Neutrophil (primary cell): ENCODE measurements around the gene CPD.

Experiments
- H3K27ac ChIP-seq: fragments of 200-600 bp; sonication (generic); 2 replicates; pipeline ENCODE4 v1.5.1; 2016; ENCODE audit warnings: mild to moderate bottlenecking, moderate library complexity
- H3K27me3 ChIP-seq: fragments of 200-600 bp; sonication (generic); 2 replicates; pipeline ENCODE4 v1.6.0; 2016; ENCODE audit warnings: mild to moderate bottlenecking
- H3K36me3 ChIP-seq: fragments of 200-600 bp; sonication (generic); 2 replicates; pipeline ENCODE4 v1.5.1; 2017
- H3K4me1 ChIP-seq, 2 experiments: fragments of 200-600 bp in 1 of 2; sonication (generic) in 1 of 2; 1 replicate in 1 of 2; 2 replicates in 1 of 2; pipeline versions ENCODE4 v1.5.1 to v1.6.1; 2013 to 2016; ENCODE audit warnings: low read depth in 1 of 2, low read length in 1 of 2, mild to moderate bottlenecking in 1 of 2, moderate library complexity in 1 of 2; ENCODE audit not compliant: control insufficient read depth in 1 of 2, insufficient read depth in 1 of 2
- H3K4me3 ChIP-seq, 2 experiments: fragments of 200-600 bp in 1 of 2; sonication (generic) in 1 of 2; 1 replicate in 1 of 2; 2 replicates in 1 of 2; pipeline ENCODE4 v1.5.1; 2013 to 2016; ENCODE audit warnings: low read depth in 1 of 2, low read length in 1 of 2, mild to moderate bottlenecking in 1 of 2, moderate library complexity in 1 of 2
- H3K9me3 ChIP-seq: fragments of 200-600 bp; sonication (generic); 2 replicates; pipeline ENCODE4 v1.5.1; 2016
- TF ChIP-seq, protein P1 (sequence below): fragments of 200-600 bp; sonication (generic); IDR thresholded peaks from 2 replicates; pipeline ENCODE4 v1.5.1; 2016; ENCODE audit warnings: antibody characterized with exemption

CPD gene

DNA sequence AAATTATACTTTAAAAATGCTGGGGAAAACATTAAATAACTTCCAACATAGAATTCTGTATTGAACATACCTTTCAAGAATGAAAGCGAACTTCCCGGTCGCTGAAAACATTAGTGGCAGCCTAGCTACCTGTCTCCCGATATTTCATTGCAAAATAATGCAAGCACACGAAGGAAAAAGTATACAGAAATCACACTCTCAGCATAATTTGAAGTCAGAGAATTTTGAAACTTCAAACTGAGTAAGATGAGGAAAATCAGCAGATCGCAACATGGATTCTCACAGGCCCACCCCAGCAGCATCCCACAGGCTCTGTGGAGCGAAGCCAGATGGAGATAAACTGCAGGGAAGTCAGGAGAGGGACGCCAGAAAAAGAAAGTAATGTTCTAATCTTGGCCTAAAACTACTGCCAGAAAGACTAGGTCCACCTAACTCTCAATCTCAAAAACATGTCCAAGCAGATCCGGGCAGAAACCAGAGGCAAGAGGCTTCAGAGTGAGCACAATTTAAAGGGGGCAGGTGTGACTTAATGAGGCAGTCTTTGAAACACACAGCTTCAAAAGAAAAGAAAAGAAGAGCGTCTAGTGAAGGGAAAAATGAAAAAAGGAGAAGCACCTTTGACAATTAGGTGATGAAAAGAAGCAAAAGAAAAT lies 93.6 kb downstream of the CPD start:
- no peak overlapping the region for H3K4me3 ChIP-seq
- peaks cover 2% of the 10 kb centered on the region for H3K36me3 ChIP-seq
- no peak overlapping the region for H3K27ac ChIP-seq
- TF ChIP-seq, protein P1, sequence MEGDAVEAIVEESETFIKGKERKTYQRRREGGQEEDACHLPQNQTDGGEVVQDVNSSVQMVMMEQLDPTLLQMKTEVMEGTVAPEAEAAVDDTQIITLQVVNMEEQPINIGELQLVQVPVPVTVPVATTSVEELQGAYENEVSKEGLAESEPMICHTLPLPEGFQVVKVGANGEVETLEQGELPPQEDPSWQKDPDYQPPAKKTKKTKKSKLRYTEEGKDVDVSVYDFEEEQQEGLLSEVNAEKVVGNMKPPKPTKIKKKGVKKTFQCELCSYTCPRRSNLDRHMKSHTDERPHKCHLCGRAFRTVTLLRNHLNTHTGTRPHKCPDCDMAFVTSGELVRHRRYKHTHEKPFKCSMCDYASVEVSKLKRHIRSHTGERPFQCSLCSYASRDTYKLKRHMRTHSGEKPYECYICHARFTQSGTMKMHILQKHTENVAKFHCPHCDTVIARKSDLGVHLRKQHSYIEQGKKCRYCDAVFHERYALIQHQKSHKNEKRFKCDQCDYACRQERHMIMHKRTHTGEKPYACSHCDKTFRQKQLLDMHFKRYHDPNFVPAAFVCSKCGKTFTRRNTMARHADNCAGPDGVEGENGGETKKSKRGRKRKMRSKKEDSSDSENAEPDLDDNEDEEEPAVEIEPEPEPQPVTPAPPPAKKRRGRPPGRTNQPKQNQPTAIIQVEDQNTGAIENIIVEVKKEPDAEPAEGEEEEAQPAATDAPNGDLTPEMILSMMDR: no peak
- H3K4me1 ChIP-seq: peaks cover 6% of the 10 kb centered on the region in 2 experiments
- no peaks in the 10 kb centered on the region for H3K9me3 ChIP-seq
- peaks cover 17% of the 10 kb centered on the region for H3K27me3 ChIP-seq

DNA sequence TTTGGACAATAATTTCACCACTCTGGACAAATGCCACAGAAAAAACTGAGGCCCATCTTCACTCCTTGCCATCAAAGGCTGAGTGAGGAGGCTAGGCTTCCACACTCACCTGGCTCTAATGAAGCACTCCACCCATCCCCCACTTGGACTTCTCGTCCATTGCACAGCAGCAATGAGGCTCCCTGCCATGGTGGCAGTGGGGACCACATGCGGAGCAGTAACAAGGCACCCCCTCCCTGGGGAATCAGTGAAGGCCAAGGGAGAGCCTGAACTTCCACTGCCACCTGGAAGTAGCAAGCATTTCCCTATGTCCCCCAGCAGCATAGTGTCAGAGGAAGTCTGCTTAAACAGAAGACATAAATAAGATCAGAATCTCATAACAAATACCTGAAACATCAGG lies 96.5 kb downstream of the CPD start:
- H3K4me3 ChIP-seq: no peak overlapping the region
- TF ChIP-seq, protein P1: no peak
- peaks cover 10% of the 10 kb centered on the region for H3K36me3 ChIP-seq
- peaks cover 17% of the 10 kb centered on the region for H3K27me3 ChIP-seq
- no peaks in the 10 kb centered on the region for H3K9me3 ChIP-seq
- H3K4me1 ChIP-seq: peaks cover 12 to 15% of the 10 kb centered on the region in 2 experiments
- no peak overlapping the region for H3K27ac ChIP-seq

DNA sequence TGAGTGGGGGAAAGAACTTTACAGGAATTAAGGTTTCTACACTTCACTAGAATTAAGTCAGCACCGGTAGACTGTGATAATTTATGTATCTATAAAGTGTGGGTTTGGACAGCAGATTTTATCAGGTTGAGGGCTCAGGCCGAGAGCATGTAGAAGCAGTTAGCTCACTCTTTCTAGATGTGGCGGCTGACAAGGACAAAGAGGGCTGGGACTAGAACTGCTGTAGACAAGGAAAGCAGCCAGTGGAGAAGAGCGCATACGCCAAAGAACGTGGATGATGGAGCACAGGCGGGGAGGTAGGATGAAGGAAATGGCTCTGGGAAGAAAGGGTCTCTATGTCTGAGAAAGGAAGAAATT lies 98.0 kb downstream of the CPD start:
- peaks cover 12% of the 10 kb centered on the region for H3K27me3 ChIP-seq
- TF ChIP-seq, protein P1: no peak
- H3K4me3 ChIP-seq: peak overlapping the region in 1 of 2 experiments; percentile 88
- H3K27ac ChIP-seq: peak overlapping the region; percentile 91
- H3K9me3 ChIP-seq: no peaks in the 10 kb centered on the region
- H3K4me1 ChIP-seq: peaks cover 12 to 15% of the 10 kb centered on the region in 2 experiments
- peaks cover 20% of the 10 kb centered on the region for H3K36me3 ChIP-seq

DNA sequence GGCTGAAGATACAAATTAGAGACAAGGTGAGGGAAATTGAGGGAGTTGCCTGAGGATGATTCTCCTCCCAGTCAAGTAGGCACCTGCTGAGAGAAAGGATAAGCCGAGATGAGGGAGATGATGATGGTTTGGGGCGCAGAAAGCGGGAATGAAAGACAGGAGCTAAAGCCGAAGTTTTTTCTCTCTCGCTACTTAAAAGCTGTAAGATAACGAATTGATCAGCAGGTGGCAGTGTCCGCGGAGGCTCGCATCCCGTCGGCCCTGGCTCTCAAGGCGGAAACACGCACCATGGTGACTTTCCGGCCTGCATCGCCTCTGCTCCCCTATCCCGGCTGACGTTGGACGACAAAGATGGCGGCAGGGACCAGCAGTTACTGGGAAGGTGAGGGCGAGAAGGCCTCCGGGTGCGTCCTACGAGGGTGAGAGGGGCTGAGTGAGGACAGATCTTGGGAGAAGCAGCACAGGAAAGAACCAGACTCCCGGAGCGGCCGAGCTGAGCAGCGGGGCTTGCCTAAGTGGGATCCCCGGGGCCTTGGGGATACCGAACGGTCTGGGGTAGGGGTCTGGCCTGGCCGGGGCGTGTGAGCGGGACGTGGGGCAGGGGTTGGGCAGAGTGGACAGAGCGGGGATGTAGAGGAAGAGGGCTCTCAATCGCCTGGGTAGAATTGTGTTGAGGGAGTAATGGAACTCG lies 98.5 kb downstream of the CPD start, which contains the start of gene GOSR1:
Gene GOSR1, plus strand, starts transcription at position 326 of the 691 bp plus-strand sequence. Its CDS starts 26 bp downstream, at position 352.
- peaks cover 25% of the 10 kb centered on the region for H3K36me3 ChIP-seq
- no peaks in the 10 kb centered on the region for H3K9me3 ChIP-seq
- TF ChIP-seq, protein P1: peak; percentile 85
- peaks cover 8% of the 10 kb centered on the region for H3K27me3 ChIP-seq
- peak within 1 kb of the TSS; percentile 91 for H3K27ac ChIP-seq
- peaks cover 12 to 15% of the 10 kb centered on the region in 2 experiments for H3K4me1 ChIP-seq
- peak within 1 kb of the TSS; percentile 88 to 90 for H3K4me3 ChIP-seq

DNA sequence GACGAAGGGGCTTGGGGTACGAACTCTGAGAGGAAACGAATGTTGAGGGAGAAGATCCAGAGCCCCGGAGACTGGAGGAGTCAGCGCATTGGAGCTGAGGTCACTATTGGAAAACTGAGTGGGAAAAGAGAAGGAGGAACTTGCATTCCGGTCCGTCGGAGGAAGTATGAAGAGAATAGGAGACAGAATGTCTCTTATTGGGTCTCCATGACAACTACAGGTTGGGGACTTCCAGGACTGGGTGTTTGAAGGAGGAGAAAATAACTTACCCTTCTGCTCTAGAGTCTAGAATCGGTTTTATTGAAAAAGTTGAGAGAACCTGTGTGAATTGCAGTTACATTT lies 99.0 kb downstream of the CPD start:
- Histone ChIP-seq H3K27me3 (peaks cover 4% of the 10 kb centered on the region), H3K4me1 (peaks cover 12 to 15% of the 10 kb centered on the region in 2 experiments), H3K9me3 (no peaks in the 10 kb centered on the region), H3K4me3 (peak overlapping the region; percentile 88 to 90), H3K27ac (peak overlapping the region; percentile 91), H3K36me3 (peaks cover 31% of the 10 kb centered on the region)
- TF ChIP-seq, protein P1: no peak
